ENCODE results near the gene GAPDH.
A peak's percentile ranks its signal among the peaks of the same experiment; 100 is the strongest.

Gene GAPDH

DNA sequence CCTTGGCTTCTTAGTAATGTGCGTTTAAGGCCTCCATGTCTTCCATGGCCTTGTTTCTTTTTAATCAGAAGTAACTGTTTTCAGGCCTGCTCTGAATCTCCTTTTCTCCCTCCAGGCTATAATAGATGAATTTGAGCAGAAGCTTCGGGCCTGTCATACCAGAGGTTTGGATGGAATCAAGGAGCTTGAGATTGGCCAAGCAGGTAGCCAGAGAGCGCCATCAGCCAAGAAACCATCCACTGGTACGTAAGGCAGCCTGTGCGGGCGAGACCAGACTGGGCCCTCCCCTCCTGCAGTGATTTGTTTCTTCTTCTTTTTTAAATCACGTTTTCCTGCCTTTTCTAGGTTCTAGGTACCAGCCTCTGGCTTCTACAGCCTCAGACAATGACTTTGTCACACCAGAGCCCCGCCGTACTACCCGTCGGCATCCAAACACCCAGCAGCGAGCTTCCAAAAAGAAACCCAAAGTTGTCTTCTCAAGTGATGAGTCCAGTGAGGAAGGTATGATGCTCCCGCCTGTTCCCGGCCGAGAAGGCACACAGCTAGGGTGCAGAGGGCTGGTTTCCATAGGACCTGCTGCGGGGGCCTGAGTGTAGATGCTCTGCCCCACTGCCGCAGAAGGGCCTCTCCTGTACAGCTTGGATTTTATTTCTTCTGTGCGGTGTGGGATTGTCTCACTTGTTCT, 3.6 kb upstream of the GAPDH start:
- no peak for DNase-seq

GRCh38 chr12:6532051-6532926, 2.0 kb upstream of the GAPDH start:
- peak; percentile 15 for DNase-seq

GRCh38 chr12:6532927-6533652, 1.2 kb upstream of the GAPDH start:
- DNase-seq, result peak; percentile 45

GRCh38 chr12:6533653-6533922, 729 bp upstream of the GAPDH start:
- DNase-seq, result no peak

DNA sequence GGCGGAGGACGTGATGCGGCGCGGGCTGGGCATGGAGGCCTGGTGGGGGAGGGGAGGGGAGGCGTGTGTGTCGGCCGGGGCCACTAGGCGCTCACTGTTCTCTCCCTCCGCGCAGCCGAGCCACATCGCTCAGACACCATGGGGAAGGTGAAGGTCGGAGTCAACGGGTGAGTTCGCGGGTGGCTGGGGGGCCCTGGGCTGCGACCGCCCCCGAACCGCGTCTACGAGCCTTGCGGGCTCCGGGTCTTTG, 303 bp downstream of the GAPDH start:
- DNase-seq, result no peak

- DNase-seq, result peak; percentile 50
Measured at GRCh38 chr12:6534945-6535696, 804 bp downstream of the GAPDH start.

DNA sequence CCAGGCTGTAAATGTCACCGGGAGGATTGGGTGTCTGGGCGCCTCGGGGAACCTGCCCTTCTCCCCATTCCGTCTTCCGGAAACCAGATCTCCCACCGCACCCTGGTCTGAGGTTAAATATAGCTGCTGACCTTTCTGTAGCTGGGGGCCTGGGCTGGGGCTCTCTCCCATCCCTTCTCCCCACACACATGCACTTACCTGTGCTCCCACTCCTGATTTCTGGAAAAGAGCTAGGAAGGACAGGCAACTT, 1.3 kb downstream of the GAPDH start:
- no peak for DNase-seq

DNA sequence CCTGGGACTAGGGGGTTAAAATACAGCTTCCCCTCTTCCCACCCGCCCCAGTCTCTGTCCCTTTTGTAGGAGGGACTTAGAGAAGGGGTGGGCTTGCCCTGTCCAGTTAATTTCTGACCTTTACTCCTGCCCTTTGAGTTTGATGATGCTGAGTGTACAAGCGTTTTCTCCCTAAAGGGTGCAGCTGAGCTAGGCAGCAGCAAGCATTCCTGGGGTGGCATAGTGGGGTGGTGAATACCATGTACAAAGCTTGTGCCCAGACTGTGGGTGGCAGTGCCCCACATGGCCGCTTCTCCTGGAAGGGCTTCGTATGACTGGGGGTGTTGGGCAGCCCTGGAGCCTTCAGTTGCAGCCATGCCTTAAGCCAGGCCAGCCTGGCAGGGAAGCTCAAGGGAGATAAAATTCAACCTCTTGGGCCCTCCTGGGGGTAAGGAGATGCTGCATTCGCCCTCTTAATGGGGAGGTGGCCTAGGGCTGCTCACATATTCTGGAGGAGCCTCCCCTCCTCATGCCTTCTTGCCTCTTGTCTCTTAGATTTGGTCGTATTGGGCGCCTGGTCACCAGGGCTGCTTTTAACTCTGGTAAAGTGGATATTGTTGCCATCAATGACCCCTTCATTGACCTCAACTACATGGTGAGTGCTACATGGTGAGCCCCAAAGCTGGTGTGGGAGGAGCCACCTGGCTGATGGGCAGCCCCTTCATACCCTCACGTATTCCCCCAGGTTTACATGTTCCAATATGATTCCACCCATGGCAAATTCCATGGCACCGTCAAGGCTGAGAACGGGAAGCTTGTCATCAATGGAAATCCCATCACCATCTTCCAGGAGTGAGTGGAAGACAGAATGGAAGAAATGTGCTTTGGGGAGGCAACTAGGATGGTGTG, 1.9 kb downstream of the GAPDH start:
- DNase-seq, result no peak

GRCh38 chr12:6536894-6537579, 2.7 kb downstream of the GAPDH start:
- no peak for DNase-seq

GRCh38 chr12:6537580-6538419, 3.5 kb downstream of the GAPDH start:
- DNase-seq, result peak; percentile 42

- DNase-seq, result no peak
Measured at GRCh38 chr12:6538420-6539313, 4.3 kb downstream of the GAPDH start.

DNA sequence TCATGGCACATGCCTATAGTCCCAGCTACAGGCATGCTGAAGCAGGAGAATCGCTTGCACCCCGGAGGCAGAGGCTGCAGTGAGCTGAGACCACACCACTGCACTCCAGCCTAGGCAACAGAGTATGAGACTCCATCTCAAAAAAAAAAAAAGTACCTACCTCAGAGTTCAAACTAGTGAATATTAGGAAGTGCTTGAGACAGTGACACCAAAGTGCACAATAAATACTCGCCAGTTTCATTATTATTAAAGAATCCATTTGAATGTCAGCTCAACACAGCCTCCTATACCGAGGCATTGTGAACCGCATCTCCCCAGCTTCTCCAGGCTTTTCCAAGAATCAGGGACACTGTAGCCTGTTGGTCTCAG, 5.0 kb downstream of the GAPDH start:
- DNase-seq, result no peak

- no peak for DNase-seq
Measured at GRCh38 chr12:6539707-6540134, 5.4 kb downstream of the GAPDH start.

- DNase-seq, result peak; percentile 8
Measured at GRCh38 chr12:6540181-6540877, 6.0 kb downstream of the GAPDH start.

GRCh38 chr12:6541371-6542165, 7.3 kb downstream of the GAPDH start:
- no peak for DNase-seq

DNA sequence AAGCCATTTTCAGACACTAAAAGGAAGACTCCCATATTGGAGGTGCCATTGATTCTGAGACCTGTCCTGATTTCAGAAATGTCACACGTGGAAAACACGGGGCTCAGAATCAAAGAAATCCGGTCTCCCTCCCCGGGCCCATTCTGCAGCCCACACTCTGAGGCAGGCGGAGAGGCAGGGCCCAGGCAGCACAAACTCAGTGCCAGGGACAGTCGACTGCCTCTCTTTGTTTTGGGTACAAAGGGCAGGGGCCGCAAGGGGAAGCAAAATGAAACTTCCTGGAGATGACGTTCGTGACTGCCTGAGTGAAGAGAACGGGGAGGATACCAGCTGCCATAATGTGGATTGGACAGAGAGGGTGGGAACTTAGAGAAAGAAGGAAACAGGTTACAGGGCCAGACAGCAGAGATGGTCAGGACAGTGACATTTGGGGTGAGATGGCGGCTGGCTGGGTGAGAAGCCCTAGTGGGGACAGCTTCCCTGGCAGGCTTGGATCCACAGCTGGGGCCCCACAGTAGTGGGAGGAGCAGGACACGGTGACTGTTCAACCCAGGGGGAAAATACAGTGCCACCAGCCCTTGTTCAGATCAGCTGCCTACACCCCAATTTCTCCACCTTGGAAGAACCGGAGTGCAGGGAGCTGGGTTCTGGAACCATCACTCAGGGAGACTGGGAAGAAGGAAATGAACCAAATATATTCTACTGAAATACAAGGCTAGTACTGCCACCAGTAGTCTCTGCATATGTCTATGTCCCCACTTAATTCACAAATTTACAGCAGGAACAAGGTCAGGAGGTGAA, 8.1 kb downstream of the GAPDH start:
- no peak for DNase-seq

- DNase-seq, result no peak
Measured at GRCh38 chr12:6546016-6546415, 11.7 kb downstream of the GAPDH start.

- no peak for DNase-seq
Measured at GRCh38 chr12:6547566-6547965, 13.2 kb downstream of the GAPDH start.
